Activated CD8-positive, alpha-beta memory T cell treated with anti-CD3 and anti-CD28 coated beads, Interleukin-2, amount 50 U/mL, for 1 hour (primary cell): ENCODE data around the gene WDFY2.

Experiments
- DNase-seq: peaks from one replicate; pipeline ENCODE4 v3.0.0-alpha.2; 2020; ENCODE audit errors: extremely low read depth

Gene WDFY2

DNA sequence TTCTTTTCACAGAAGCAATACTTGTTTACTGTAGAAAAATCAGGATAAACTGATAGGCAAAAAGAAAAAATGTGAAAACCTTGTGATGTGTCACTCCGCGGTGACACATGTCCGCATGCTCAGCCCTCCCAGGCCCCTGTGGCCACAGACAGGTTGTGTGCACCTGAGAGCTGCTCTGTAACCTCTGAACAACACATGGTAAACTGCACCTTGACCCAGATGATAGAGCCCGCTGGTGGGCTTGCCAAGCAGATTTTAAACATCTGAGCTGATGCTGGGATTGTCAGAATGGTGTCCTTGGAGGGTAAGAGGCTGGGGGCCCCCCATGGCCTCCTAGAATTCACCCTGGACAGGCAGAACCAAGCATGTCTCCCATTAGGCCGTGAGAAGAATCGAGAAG, 185.9 kb downstream of the WDFY2 start:
- no peak for DNase-seq

DNA sequence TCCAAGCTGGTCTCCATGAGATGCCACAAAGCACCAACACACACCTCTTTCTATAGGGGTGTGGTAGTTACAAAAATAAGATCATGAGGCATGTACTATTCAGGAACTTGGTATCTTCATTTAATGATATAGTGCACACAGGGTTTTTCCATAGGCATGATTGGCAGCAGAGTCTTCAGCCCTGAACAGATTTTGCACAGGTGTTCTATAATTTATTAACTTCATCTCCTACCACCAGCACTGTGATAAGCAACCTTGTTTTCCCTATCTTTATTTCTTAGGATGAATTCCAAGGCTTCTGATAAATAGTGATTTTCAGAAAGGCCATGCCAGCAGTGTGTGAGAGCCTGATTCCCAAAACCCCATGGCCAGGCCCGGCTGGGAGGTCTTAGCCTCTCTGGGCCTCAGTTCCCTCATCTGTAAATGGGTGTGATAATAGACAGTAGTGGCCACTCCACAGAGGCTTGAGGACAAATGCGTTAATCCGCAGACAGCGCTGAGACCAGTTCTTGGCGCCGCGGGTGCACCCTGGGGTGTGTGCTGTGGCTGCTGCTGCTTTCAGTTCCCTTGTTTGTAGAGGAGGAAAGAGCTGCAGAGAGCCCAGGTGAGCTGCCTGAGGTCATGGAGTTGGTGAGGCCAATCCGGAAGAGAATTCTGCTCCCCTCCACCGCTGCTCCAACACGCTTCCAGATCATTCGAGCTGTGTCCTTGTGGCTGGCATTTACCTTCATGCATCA, 186.6 kb downstream of the WDFY2 start:
- DNase-seq = no peak

DNA sequence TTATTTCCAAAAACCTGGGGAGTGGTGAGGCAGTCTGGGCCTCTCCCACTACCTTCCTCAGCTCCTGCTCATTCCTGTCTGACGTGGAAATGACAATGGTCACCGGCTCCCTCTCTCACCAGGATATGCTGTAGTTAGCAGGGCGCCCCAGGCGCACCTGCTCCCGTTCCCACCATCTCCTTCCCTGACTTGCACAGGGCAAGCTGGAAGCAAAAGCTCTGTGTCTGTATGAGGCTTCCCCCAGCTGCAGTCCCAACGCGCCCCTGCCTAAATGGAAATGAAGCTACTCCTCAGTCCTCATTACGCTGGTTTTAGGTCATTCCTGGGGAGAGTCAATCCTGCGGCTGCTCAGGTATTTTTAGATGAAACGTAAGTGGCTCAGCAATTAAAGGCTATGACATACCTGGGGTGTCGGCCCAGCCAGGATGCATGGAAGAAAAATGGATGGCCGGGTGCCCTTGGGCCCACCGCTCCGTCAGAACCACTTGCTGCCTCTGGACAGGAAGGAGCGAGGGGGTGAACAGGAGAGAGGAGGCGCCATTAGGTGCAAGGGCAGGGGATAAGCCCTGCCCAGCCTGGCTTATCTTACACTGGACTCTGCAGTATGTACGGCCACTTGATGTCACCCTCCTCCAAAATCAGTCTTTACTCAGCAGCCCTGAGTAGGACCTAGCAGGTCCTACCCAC, 187.3 kb downstream of the WDFY2 start:
- no peak for DNase-seq

DNA sequence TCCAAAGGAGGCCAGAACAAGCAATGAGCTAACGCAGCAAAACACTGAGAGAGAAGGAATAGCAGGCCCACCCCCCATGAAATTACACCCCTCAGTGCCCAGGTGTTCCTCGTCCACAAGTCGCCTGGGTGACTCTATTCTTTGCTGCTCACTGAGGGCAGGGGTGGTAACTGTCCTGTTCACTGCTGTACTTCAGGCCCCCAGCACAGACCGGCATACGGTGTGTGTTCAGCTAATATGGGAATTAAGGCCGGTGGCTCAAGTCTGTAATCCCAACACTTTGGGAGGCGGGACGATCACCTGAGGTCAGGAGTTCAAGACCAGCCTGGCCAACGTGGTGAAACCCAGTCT, 187.8 kb downstream of the WDFY2 start:
- DNase-seq = no peak

DNA sequence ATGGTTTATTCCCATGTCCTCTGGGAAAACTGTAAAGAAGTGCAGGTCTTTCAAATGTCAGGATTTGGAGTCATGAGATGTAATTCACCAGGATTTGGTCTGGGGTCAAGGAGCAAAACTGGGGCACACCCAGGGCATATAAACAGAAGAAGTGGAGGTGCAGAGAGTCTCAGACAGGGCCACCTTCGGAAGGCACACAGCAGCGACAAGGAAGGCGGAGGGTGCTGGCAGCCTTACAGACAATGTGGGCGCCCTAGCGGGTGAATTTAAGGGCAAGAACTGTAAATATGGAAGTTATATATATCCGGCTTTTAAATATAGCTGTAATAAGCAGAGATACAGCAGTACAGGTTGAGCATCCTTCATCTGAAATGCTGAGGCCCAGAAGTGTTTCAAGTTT, 188.5 kb downstream of the WDFY2 start:
- no peak for DNase-seq

DNA sequence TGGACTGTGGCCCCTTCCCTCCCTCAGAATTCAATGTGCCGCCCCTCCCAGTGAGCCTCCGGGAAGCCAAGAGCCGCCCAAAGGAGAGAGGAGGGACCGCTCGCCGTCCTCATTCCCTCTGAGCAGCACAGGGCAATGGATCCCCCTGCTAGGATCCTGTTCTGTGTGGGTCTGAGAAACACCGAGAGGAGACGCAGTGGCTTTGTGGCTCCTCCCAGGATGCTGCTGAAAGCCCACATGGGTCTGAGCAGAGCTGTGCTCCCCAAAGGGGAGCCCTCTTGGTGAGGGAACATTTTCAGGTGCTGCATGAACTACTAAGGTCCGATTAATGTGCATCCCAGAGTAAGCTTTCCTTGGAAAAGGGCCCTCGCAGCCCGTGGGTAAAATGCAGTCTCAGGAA, 189.3 kb downstream of the WDFY2 start:
- no peak for DNase-seq

DNA sequence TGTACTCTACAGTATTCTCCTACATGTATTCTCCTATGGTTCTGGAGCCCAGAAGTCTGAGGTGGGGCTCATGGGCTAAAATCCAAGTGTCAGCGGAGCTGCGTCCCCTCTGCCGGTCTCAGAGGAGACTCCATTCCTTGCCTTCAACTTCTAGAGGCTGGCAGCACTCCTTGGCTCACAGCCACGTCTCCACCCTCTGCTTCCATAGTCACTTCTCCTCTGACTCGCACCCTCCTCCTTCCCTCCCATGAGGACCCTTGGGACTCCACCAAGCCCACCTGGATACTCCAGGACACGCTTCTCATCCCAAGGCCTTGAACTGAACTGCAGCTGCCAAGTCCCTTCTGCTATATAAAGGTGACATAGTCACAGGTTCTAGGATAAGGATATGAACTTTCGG, 191.9 kb downstream of the WDFY2 start:
- no peak for DNase-seq

DNA sequence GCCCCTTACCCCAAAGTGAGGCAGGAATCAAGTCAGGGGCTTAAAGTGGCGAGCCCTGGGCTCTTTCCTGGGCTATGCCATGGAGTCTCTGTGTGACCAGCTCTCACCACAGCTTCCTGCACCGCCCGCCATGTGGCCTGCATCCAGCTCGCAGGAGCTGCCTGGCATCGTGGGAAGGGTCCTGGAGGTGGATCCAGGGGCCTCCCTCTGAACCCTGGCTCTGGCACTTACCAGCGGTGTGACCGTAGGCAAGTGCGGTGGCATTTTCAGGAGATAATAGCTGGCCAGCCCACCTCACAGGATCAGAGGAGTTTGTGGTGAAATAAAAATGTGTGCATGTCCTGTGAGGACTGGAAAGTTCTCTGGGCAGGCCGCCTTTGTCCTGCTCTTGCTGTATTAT, 193.7 kb downstream of the WDFY2 start:
- no peak for DNase-seq

DNA sequence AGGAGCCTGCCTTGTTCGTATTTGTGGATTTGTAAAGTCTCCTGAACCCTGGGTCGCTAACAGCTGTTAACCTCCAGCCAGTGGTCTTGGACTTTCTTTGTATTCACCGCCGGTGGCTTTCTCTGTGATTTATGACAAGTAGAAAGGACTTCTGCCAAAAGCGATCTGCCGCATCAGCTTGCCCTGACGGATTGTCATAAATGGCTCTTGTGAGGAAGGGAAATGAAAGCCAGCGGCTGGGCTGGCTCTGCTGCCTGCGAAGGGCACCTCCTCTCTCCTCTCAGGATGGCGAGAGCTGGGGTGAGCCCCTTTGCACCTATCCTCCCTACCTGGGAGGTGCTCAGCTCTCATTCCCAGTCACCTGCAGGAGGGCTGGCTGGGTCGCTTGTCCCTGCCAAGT, 194.1 kb downstream of the WDFY2 start:
- no peak for DNase-seq

DNA sequence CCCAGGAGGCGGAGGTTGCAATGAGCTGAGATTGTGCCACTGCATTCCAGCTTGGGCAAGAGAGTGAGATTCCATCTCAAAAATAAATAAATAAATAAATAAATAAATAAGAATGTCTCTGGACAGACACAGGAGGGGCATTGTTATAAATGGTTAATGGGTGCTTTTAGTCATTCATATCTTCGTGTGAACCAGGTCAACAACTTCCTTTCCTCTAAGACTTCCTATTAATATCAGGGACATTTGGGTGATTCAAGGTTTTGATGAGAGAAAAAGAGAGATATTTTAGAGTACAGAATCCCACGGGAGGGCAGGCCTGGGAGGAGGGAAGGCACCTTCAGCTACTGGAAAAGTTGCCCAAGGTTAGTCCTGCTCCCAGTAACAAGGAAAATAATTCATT, 195.8 kb downstream of the WDFY2 start:
- DNase-seq = no peak

DNA sequence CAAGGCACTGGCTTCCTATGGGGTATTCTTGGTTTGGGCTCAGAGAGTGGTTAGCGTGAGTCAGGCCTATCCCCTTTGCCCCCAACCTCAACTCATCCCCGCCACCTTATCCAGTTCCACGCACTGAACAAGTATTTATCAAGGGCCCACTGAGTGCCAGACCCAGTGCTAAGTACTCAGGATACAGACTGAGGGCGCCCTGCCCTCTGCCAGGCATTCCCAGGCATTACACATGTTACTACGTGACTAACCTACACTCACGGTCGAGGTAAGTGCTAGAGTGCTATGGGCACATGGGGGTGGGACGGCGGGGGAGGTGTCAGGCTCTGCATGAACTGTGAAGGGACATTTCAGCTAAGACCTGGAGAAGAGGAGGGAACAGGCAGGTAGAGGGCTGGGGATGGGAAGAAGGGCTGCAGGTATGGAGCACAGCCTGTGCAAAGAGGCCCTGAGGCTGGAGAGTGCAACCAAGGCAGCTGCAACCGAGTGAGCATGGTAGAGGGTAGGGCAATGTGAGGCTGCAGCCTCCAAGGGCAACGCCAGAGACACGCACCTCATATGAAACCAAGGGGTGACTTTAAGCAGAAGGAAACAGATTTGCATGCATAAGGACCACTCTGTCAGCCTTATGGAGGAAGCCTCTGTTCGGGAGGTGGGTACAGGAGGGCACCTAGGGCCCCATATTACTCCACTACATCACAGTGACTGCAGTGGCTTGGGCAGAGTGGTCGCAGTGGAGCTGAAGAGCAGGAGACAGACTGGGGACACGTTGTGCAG, 197.2 kb downstream of the WDFY2 start:
- DNase-seq = no peak

DNA sequence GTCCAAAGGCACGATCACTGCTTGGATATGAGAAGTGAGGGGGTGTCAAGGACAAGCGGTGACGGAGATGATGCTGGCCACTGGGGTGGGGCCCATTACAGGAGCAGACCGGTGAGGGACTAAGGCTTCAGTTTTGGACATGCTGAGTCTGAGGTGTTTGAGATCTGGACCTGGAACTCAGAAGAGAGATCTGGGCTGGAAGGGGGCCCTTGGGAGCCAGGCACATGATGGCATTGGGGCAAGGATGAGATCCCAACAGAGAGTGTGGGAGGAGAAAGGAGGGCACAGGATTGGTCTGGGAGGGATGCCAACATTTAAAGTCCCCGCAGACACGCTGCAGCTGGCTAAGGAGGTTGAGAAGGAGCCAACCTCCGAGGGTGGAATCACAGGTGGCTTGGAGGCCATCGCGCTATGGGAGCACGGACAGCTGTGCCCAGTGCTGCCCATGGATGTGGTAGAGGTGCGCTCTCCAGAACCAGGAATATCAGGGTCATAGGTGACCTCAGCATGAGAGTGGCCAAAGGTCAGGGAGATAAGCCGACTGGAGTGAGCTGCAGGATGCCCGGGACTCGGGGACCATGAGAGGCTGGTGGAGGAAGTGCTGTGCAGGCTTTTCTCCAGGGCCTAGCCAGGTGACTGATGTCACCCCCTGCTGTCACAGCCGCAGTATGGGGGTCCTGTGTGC, 197.9 kb downstream of the WDFY2 start:
- no peak for DNase-seq

DNA sequence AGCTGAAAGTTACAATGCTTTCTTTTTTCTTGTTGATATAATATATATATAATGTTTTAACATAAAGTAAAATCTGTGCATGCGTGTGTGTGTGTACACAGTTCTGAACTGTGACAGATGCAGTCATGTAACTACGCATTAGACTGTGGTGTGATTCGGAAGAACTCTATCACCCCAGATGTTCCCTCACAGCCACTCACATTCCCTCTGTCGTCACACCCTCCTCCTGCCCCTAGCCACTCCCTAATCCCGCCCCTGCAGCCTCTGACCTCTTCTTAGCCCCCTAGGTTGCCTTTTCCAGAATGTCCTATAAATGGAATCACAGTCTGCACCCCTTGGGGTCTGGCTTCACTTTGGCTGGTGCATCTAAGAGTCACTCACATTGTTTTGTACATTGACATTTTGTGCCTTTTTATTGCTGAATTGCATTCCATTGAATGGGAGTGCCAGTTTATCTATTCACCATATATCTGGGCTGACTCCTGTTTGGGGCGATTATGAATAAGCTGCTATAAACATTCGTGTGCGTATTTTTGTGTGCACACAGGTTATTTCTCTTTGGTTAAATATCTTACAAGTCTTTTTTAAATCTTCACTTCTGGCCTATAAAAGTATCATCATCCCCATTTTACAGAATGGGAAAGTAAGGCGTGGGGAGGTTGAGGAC, 199.3 kb downstream of the WDFY2 start:
- DNase-seq = no peak

DNA sequence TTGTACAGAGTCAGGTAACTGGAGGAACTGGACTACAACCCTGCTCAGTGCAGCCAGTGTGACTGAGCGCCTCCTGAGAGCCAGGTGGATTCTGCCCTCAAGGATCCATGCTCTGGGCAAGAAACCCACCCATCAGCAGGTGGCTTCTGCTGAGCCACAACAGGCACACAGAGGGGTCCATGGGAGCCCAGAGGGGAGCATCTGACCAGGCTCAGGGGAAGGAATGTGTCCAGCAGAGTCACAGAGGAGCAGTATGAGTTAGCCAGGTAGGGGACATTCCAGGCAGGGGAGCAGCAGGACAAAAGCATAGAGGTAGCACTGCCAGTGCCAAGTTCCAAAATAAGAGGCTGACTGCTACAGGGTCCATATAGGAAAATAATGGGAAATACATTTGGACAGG, 199.8 kb downstream of the WDFY2 start:
- no peak for DNase-seq

DNA sequence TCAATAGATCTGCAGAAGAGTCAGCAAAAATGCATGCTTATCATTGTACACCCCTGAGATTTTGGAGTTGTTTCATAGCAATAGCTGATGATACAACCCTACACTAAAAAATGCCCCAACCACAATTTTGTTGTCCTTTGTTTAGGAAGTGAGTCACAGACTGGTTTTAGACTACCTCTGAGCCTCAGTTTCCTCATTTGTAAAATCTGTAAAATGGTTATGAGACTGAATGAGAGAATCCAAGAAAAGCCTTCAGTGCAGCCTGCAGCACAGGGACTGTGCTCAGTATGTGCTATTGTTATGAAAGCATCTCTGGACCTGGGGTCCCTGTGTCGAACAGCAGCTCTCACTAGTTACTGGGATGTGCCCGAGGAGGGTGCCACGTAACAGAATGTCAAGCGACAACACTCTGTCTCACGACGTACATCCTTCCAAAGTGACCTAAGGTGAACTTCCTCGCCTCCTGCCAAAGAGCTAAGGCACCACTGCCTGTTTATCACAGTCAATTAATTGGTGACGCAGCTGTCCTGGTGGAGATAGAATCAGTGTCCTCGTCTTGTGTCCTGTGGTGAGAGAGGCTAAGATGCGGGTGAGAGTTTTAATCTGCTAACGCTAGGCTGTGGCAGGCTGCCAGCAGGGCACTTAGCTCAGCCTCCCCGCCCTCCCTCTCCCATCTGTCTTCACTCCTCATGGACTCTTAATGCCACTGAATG, 201.6 kb downstream of the WDFY2 start:
- DNase-seq = no peak

DNA sequence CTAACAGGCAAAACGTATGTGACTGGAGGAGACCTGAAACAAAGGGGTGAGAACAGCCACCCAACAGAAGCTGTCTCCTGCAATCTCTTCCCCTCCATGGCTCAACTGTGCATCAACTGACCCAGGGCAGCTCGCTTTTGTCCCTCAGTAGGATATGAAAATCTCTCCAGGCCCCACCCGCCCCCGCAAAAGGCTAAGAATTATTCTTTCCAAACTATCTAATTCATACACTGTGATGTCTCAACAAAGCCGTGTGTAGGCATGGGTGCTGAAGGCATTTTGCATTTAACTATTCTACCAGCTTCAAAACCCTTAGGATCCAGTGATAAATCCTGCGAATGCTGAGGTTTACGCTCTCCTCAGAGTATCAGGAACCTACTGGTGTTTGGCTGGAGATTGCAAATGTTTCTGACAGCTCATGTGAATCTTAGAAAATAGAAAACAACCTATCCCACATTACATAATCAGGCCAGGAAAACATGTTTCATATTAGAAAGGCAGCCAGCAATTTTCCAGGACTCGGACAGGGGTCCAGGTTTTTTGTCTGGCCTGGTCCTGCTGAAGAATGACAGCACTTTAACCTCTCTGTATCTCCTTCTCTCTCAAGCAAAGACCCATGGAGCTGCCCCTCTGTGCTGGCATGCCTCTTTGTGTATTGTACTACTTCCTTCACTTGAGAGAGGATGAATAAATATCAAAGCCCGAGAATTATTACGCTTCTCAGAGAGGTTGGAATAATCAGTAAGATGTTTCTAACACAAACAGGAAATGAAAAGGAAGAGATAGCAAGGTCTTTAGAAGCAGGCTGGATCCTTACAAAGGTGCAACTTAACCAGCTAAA, 202.4 kb downstream of the WDFY2 start:
- DNase-seq = no peak

DNA sequence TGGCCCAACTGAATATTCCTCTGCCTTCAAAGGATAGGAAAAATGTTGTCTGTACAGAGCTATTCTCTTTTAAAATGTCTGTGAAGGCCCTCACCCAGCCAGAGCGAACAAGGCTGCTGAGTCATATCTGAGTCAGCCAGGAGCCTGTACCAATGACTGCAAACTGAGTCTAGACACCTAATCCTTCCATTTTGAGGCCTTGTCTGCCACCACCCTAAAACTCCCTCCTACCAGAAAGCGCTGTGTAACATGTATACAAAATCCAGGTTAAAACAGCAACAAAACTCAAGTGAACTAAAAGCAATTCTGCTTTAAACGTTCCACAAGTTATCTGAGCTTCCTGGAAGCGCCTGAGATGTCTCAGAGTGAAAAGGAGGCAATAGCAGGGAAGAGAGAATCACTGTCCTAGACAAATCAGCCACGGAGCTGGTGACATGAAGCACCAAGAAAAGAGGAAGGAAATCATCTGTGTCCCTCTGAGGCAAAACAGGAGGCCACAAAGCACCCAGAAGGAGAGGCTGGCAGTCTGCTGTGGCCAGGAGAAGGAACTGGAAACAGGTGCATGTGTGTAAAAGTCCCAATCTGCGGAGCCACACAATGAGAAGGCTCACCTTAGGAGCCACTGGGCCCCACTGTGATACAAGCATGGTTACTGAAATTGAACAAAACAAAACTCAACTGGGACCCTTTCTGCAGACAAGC, 209.5 kb downstream of the WDFY2 start:
- no peak for DNase-seq

DNA sequence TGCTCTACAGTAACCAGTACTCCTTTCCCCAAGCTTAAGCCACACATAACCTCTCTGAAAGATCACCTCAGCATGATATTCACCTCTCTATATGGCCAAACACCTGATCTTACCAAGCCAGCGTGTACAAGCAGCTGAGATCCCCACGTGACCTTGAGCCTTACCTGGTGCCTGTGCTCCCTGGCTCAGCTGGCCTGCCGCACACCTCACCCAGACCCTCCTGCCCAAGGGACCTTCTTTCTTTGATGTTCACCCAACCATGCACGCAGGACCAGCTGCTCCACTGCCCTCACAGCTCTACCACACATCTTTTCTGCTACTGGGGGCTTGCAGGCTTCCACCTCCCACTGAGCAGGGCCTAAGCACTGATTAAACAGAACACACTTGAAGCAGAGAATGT, 210.7 kb downstream of the WDFY2 start:
- DNase-seq = no peak

DNA sequence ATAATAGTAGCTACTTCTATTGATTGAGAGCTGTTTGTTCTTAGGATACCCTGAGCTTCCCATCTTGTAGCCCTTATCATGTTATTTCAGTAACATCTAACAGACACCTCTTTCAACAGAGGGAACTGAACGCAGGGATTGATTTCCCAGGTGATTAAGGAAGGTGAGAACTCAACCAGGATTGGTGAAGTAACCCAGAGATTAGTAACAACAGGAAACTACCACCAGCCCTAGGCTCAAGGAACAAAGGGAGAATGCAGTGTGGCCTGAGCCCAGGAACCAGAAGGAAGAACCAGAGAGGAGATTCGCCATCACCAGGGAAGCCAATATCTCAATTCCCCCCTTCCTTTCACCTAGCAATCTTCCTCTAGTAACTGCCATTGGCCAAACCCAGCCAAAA, 211.2 kb downstream of the WDFY2 start:
- no peak for DNase-seq

DNA sequence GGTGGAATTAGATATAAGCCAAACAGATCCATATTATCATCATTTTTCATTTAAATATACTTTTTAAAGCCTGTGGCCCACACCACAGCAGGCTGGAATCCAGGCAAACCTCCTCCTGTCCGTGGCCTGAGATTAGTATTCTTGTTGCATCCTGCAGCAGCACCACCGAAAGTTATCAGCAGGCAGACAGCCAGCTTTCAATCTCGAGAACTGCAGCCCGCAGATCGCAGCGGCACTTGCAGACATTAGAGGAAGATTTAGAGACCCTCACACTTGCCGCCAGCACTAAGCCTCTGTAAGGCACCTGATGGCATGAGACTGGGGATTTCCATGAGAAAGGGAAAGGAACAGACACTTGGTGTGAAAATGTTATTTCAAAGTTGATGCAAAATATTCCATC, 212.3 kb downstream of the WDFY2 start:
- no peak for DNase-seq
